ENCODE data around the gene ZBTB21.

Gene ZBTB21

GRCh38 chr21:42056468-42056867, 46.3 kb upstream of the ZBTB21 start:
- in situ Hi-C loops (cut with MboI; ENCODE audit: low sequenced_read_pairs, unreplicated experiment), result no loop called here
- DNase-seq (ENCODE audit: low spot score), result no peak
- no peak for TF ChIP-seq CTCF (IDR thresholded peaks at IDR 0.05; ENCODE audit: borderline replicate concordance, control extremely low read depth, extremely low read depth, insufficient read depth, missing control alignments)

- no peak for TF ChIP-seq CTCF (IDR thresholded peaks at IDR 0.05; ENCODE audit: borderline replicate concordance, control extremely low read depth, extremely low read depth, insufficient read depth, missing control alignments)
- DNase-seq (ENCODE audit: low spot score), result no peak
- in situ Hi-C loops (cut with MboI; ENCODE audit: low sequenced_read_pairs, unreplicated experiment), result no loop called here
These were observed 45.3 kb upstream of the ZBTB21 start for GRCh38 chr21:42055425-42055824.

- no peak for TF ChIP-seq CTCF (IDR thresholded peaks at IDR 0.05; ENCODE audit: borderline replicate concordance, control extremely low read depth, extremely low read depth, insufficient read depth, missing control alignments)
- DNase-seq (ENCODE audit: low spot score), result no peak
- in situ Hi-C loops (cut with MboI; ENCODE audit: low sequenced_read_pairs, unreplicated experiment), result no loop called here
These were observed 41.6 kb upstream of the ZBTB21 start for GRCh38 chr21:42051788-42052187.

- TF ChIP-seq CTCF (IDR thresholded peaks at IDR 0.05; ENCODE audit: borderline replicate concordance, control extremely low read depth, extremely low read depth, insufficient read depth, missing control alignments), result no peak
- DNase-seq (ENCODE audit: low spot score), result no peak
- in situ Hi-C loops (cut with MboI; ENCODE audit: low sequenced_read_pairs, unreplicated experiment), result no loop called here
These were observed 39.6 kb upstream of the ZBTB21 start for GRCh38 chr21:42049578-42050430.

- TF ChIP-seq CTCF (IDR thresholded peaks at IDR 0.05; ENCODE audit: borderline replicate concordance, control extremely low read depth, extremely low read depth, insufficient read depth, missing control alignments), result no peak
- in situ Hi-C loops (cut with MboI; ENCODE audit: low sequenced_read_pairs, unreplicated experiment), result no loop called here
- no peak for DNase-seq (ENCODE audit: low spot score)
These were observed 38.9 kb upstream of the ZBTB21 start for GRCh38 chr21:42048870-42049577.

- no peak for TF ChIP-seq CTCF (IDR thresholded peaks at IDR 0.05; ENCODE audit: borderline replicate concordance, control extremely low read depth, extremely low read depth, insufficient read depth, missing control alignments)
- DNase-seq (ENCODE audit: low spot score), result no peak
- in situ Hi-C loops (cut with MboI; ENCODE audit: low sequenced_read_pairs, unreplicated experiment), result no loop called here
These were observed 37.9 kb upstream of the ZBTB21 start for GRCh38 chr21:42047821-42048613.
